ENCODE results near the gene MOCOS.

The MOCOS gene

GRCh38 chr18:36185157-36185556 lies 2.1 kb upstream of the MOCOS start:
- no peak overlapping the region for H3K27ac ChIP-seq
- peaks cover 17 to 18% of the 10 kb centered on the region in 2 experiments for H3K4me1 ChIP-seq (ENCODE audit: control insufficient read depth in 1 of 2, insufficient read depth in 1 of 2, low read depth in 1 of 2, low read length in 1 of 2)
- H3K36me3 ChIP-seq, result no peaks in the 10 kb centered on the region
- TF ChIP-seq CTCF (IDR thresholded peaks at IDR 0.05), result no peak
- H3K9me3 ChIP-seq, result no peaks in the 10 kb centered on the region
- H3K27me3 ChIP-seq, result peaks cover 72% of the 10 kb centered on the region
- H3K4me3 ChIP-seq (ENCODE audit: low read depth in 1 of 2, low read length in 1 of 2), result no peak overlapping the region

GRCh38 chr18:36185901-36186460 lies 1.3 kb upstream of the MOCOS start:
- no peak overlapping the region for H3K27ac ChIP-seq
- peaks cover 79% of the 10 kb centered on the region for H3K27me3 ChIP-seq
- no peak overlapping the region for H3K4me3 ChIP-seq (ENCODE audit: low read depth in 1 of 2, low read length in 1 of 2)
- TF ChIP-seq CTCF (IDR thresholded peaks at IDR 0.05), result no peak
- H3K9me3 ChIP-seq, result no peaks in the 10 kb centered on the region
- H3K4me1 ChIP-seq (ENCODE audit: control insufficient read depth in 1 of 2, insufficient read depth in 1 of 2, low read depth in 1 of 2, low read length in 1 of 2), result peaks cover 17 to 18% of the 10 kb centered on the region in 2 experiments
- H3K36me3 ChIP-seq, result no peaks in the 10 kb centered on the region

- Histone ChIP-seq H3K4me3 (ENCODE audit: low read depth in 1 of 2, low read length in 1 of 2) (peak overlapping the region; percentile 66), H3K4me1 (ENCODE audit: control insufficient read depth in 1 of 2, insufficient read depth in 1 of 2, low read depth in 1 of 2, low read length in 1 of 2) (peaks cover 17 to 18% of the 10 kb centered on the region in 2 experiments), H3K27ac (no peak overlapping the region), H3K9me3 (no peaks in the 10 kb centered on the region), H3K27me3 (peaks cover 85% of the 10 kb centered on the region), H3K36me3 (no peaks in the 10 kb centered on the region)
- no peak for TF ChIP-seq CTCF (IDR thresholded peaks at IDR 0.05)
Measured at GRCh38 chr18:36186461-36187192, 670 bp upstream of the MOCOS start.

GRCh38 chr18:36187826-36188721 lies 777 bp downstream of the MOCOS start:
- no peak overlapping the region for H3K27ac ChIP-seq
- no peaks in the 10 kb centered on the region for H3K36me3 ChIP-seq
- peaks cover 93% of the 10 kb centered on the region for H3K27me3 ChIP-seq
- no peaks in the 10 kb centered on the region for H3K9me3 ChIP-seq
- TF ChIP-seq CTCF (IDR thresholded peaks at IDR 0.05), result no peak
- peaks cover 17 to 18% of the 10 kb centered on the region in 2 experiments for H3K4me1 ChIP-seq (ENCODE audit: control insufficient read depth in 1 of 2, insufficient read depth in 1 of 2, low read depth in 1 of 2, low read length in 1 of 2)
- peak overlapping the region; percentile 66 for H3K4me3 ChIP-seq (ENCODE audit: low read depth in 1 of 2, low read length in 1 of 2)

- Histone ChIP-seq H3K4me1 (ENCODE audit: control insufficient read depth in 1 of 2, insufficient read depth in 1 of 2, low read depth in 1 of 2, low read length in 1 of 2) (peaks cover 17 to 18% of the 10 kb centered on the region in 2 experiments), H3K36me3 (no peaks in the 10 kb centered on the region), H3K9me3 (no peaks in the 10 kb centered on the region), H3K27ac (no peak overlapping the region), H3K27me3 (peaks cover 85% of the 10 kb centered on the region), H3K4me3 (ENCODE audit: low read depth in 1 of 2, low read length in 1 of 2) (no peak overlapping the region)
- TF ChIP-seq CTCF (IDR thresholded peaks at IDR 0.05), result no peak
Measured at GRCh38 chr18:36188916-36189315, 1.6 kb downstream of the MOCOS start.

Measured in neutrophil (primary cell).